Cardiac muscle cell (in vitro differentiated cells and primary cell): ENCODE data around the gene GPR39. TPM values are rescaled to one million over a fixed set of nuclear protein-coding genes. Genes with fewer than 3 reads are reported as not detected.
A peak's percentile ranks its signal among the peaks of the same experiment; 100 is the strongest.

Experiments used
- DNase-seq, 2 donors: peaks; one replicate each; pipeline versions ENCODE4 v3.0.0 to v3.0.0-alpha.2; 2010 to 2017; ENCODE audit warnings: low read depth in 1 of 2, low spot score in 1 of 2
- H3K27ac ChIP-seq: fragments of 200-600 bp; sonication (generic); 2 replicates; pipeline ENCODE4 v1.5.1; 2016
- H3K27me3 ChIP-seq: fragments of 200-600 bp; sonication (generic); 2 replicates; pipeline ENCODE4 v1.6.0; 2016; ENCODE audit warnings: control low read depth
- H3K36me3 ChIP-seq: fragments of 200-600 bp; sonication (generic); 2 replicates; pipeline ENCODE4 v1.5.1; 2016; ENCODE audit warnings: control low read depth
- H3K4me1 ChIP-seq: fragments of 200-600 bp; sonication (generic); 2 replicates; pipeline ENCODE4 v1.8.1; 2017; ENCODE audit warnings: low read depth, mild to moderate bottlenecking, mixed run types
- H3K4me3 ChIP-seq: fragments of 200-600 bp; sonication (generic); 2 replicates; pipeline ENCODE4 v1.5.1; 2016; ENCODE audit warnings: mild to moderate bottlenecking
- H3K9me3 ChIP-seq: fragments of 200-600 bp; sonication (generic); 2 replicates; pipeline ENCODE4 v1.5.1; 2017; ENCODE audit warnings: low read depth, mild to moderate bottlenecking, control low read depth
- polyA plus RNA-seq: library from polyadenylated mRNA; unstranded; fragments of >200 nt; fragmentation: Nextera tagmentation; extraction: Ambion mirVana; gene quantifications from 2 replicates; pipeline ENCODE4 v1.2.1, GENCODE V29; 2016
- total RNA-seq: library from RNA; depleted of rRNA; stranded (reverse); fragments of >200 nt; gene quantifications from 2 replicates; pipeline ENCODE4 v1.2.3, GENCODE V29; 2016
- TF ChIP-seq, protein P1 (sequence below): IDR thresholded peaks from 2 replicates; pipeline ENCODE4 v1.5.1; 2012; ENCODE audit warnings: low read depth, mild to moderate bottlenecking, low read length

Gene GPR39
- total and polyA plus RNA-seq, 2 experiments from 2014 or later, result 4.0 to 10.9 TPM

DNA sequence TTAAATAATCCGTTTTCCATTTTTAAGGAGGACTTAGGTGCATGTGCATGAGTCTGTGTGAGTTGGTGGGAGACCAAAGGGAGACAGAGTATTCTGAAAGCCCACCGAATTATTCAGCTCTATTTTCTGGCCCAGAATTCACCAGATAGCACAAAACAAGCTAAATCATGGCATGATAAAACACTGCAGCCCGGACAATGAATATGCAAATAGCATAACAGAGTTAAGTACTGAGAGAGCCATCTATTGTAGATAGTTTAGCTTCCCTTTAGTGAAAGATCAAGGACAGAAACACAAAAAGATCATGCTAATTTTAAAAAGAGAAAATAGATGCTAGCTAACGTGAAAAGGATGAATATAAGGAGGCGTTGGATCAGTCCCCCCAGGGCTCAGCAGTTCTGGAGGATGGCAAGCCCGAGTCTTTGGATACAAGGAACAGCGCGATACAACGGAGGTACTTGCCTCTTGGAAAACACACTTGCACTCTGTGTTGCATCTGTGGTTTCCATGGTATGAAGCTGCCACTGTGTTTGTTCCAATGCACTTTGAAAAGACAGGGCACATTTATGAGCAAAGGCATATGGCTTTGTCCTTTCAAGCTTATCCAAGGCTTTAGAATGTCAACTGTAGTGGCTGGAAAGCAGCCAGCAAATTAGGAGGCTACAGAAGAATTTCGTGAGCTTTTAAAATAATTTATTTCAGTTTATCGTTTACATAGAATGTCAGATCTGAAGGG, 133.5 kb downstream of the GPR39 start:
- TF ChIP-seq, protein P1, sequence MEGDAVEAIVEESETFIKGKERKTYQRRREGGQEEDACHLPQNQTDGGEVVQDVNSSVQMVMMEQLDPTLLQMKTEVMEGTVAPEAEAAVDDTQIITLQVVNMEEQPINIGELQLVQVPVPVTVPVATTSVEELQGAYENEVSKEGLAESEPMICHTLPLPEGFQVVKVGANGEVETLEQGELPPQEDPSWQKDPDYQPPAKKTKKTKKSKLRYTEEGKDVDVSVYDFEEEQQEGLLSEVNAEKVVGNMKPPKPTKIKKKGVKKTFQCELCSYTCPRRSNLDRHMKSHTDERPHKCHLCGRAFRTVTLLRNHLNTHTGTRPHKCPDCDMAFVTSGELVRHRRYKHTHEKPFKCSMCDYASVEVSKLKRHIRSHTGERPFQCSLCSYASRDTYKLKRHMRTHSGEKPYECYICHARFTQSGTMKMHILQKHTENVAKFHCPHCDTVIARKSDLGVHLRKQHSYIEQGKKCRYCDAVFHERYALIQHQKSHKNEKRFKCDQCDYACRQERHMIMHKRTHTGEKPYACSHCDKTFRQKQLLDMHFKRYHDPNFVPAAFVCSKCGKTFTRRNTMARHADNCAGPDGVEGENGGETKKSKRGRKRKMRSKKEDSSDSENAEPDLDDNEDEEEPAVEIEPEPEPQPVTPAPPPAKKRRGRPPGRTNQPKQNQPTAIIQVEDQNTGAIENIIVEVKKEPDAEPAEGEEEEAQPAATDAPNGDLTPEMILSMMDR, result no peak
- Histone ChIP-seq H3K36me3 (no peaks in the 10 kb centered on the region), H3K27me3 (no peaks in the 10 kb centered on the region), H3K27ac (no peak overlapping the region), H3K9me3 (no peaks in the 10 kb centered on the region), H3K4me3 (no peak overlapping the region), H3K4me1 (no peaks in the 10 kb centered on the region)
- DNase-seq, result peak in 1 of 2 donors; percentile 50

DNA sequence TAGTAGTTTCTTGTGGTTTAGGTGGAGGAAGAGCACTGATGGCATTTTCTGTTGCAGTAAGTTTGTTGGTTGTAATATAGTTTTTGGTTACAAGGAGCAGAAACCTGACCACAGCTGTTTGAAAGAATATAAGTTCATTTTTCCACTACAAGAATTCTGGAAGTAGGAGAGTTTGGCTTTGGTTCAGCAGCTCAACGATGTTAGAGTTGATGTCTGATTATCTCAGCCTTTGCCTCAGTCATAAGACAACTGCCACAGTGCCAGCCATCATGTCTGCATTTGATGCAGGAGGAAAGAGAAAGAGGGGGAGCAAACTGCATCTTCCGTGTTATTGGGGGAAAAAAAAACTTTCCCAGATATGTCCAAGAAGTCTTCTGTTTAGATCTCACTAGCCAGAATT, 134.3 kb downstream of the GPR39 start:
- H3K9me3 ChIP-seq, result no peaks in the 10 kb centered on the region
- H3K36me3 ChIP-seq, result no peaks in the 10 kb centered on the region
- H3K4me1 ChIP-seq, result no peaks in the 10 kb centered on the region
- H3K27me3 ChIP-seq, result no peaks in the 10 kb centered on the region
- H3K27ac ChIP-seq, result no peak overlapping the region
- TF ChIP-seq, protein P1, result no peak
- peak in 1 of 2 donors; percentile 4 for DNase-seq
- no peak overlapping the region for H3K4me3 ChIP-seq

DNA sequence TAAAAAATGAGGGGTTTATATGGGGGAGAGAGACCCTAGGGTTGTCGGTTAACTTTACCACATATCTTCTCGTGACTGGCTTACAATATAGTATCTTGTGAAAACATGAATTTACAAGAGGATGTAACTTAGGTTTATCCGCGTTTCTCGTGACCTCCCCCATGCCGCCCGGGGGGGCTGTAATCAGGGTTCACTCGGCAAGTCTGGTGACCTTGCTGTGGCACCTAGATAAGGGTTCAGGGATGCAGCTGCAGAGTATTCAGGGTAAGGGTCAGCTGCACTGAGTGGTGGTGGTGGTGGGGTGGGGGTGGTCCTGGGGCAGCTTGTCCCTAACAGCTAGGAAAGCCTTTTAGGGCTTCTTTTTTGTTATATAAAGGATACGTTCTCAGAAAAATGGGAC, 141.1 kb downstream of the GPR39 start:
- H3K27ac ChIP-seq, result no peak overlapping the region
- no peaks in the 10 kb centered on the region for H3K36me3 ChIP-seq
- H3K9me3 ChIP-seq, result no peaks in the 10 kb centered on the region
- TF ChIP-seq, protein P1, result no peak
- H3K4me1 ChIP-seq, result peaks cover 8% of the 10 kb centered on the region
- no peak overlapping the region for H3K4me3 ChIP-seq
- no peaks in the 10 kb centered on the region for H3K27me3 ChIP-seq
- no peak for DNase-seq

DNA sequence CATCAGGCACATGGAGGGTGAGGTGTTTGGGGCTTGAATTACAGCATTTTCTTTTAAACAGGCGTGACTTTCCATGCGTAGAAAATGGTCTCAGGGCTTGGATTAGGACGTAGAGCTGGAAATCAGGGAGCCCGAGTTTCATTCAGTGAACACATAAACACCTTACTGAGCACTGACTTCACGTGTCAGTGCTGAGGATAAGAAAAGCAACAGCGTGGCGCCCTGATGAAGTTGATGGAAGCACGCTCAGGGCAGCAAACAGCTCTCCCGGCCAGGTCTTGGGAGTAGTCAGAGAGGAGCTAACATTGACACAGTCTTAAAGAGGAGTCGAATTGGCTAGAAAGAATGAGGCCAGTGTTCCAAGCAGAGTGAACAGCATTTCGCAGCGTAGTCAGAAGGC, 142.7 kb downstream of the GPR39 start:
- H3K4me1 ChIP-seq, result peaks cover 13% of the 10 kb centered on the region
- no peaks in the 10 kb centered on the region for H3K9me3 ChIP-seq
- H3K27ac ChIP-seq, result no peak overlapping the region
- H3K4me3 ChIP-seq, result no peak overlapping the region
- no peaks in the 10 kb centered on the region for H3K36me3 ChIP-seq
- TF ChIP-seq, protein P1, result no peak
- no peaks in the 10 kb centered on the region for H3K27me3 ChIP-seq
- no peak for DNase-seq

DNA sequence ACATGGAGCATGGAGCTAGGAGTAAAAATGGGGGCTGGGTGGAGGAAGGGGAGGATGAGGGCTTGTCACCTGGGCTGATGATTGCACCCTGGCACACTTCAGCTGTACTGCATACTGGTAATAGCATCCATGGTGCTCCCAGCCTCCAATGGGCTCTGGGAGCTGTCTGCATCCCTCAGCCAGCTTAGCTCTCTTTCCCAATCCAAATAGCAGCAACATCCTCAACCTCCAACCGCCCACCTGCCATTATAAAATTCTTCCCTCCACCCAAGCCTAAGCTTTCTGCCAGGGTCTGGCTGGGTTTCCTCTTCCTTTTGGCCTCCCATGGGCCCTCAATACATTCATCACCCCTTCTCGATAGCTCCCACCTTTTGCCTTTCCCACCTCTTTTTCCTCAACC, 143.3 kb downstream of the GPR39 start:
- Histone ChIP-seq H3K27me3 (no peaks in the 10 kb centered on the region), H3K27ac (no peak overlapping the region), H3K9me3 (no peaks in the 10 kb centered on the region), H3K36me3 (no peaks in the 10 kb centered on the region), H3K4me1 (peaks cover 13% of the 10 kb centered on the region), H3K4me3 (no peak overlapping the region)
- DNase-seq, result no peak
- TF ChIP-seq, protein P1, result no peak
